NCI-H69 (cell line): ENCODE data around the gene ARID3A.
A peak's percentile ranks its signal among the peaks of the same experiment; 100 is the strongest.

Experiments used
- DNase-seq: peaks from one replicate; lab custom pipeline; 2025; lab: John Stamatoyannopoulos, UW

Gene ARID3A

GRCh38 chr19:931860-932647 lies 6.2 kb downstream of the ARID3A start:
- DNase-seq, result no peak

- DNase-seq, result peak; percentile 93
Observed at GRCh38 chr19:932648-933552, 7.1 kb downstream of the ARID3A start.

DNA sequence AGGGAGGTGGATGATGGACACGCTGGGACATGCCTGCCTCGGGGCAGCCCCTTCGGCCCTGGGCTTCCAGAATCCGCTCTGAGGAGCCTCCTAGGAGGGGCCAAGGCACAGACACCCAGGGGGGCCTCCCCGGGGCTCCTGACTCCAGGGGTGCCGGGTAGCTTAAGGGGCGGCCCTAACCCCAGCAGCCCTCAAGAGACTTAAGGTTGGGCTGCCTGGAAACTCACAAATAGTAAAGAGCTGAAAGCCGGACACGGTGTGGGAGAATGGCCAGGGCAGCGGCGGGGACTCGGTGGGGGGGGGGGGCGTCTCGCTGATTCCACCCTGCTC lies 7.7 kb downstream of the ARID3A start:
- no peak for DNase-seq

DNA sequence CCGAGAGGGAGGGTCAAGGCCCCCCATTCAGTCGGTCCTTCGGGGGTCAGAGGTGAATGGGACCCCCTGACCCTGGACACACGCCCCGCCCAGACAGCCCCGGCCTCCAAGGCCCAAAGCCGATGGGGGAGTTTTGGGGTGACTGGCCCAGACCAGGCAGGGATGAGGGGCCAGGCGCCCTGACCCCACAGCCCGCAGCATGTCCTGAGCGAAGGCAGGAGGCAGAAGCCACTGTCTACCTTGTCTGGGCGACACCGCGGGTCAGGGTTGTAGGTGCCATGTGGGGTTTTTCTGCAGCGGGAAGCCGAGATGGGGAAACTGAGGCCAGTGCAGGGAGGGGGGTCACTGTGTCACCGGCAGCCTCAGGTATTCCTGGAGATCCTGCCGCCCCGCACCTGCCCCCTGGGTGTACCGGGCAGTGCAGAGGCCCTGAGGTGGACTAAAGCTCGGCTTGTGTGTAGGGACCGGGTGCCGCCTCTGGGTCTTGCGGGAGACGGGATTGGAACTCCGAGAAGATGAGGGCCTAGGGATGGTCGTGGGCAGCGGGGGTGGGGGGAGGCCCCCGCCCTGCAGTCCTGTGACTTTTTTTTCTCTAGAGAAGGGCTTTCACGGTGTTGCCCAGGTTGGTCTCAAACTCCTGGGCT lies 8.5 kb downstream of the ARID3A start:
- DNase-seq, result no peak

DNA sequence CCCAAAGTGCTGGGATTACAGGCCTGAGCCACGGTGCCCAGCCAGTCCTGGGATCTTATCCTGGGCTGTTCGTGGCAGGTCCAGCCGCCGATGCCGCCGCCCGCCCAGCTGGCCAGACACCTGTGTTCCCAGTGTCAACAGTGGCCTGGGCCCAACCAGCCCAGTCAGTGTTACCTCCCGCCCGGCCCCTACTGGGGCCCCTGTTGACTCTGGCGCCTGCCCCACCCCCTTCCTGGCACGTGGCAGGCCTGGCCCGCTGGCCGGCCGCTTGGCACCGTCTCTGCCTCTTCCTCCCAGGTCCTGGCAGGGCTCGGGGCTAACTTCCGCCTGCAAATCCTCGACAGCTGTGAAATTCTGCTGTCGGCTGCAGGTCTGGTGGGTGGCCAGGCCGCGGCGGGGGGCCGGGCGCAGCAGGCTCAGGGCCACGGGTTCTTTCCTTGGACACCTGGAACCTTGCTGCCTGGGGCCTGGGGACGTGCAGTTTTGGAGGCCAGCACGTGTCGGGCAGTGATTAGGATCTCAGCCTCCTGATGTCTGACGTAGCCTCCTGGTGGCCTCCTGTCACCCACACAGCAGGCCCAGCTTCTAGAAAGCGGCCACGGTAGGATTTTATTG lies 9.1 kb downstream of the ARID3A start:
- peak; percentile 98 for DNase-seq

GRCh38 chr19:936175-936546 lies 10.3 kb downstream of the ARID3A start:
- DNase-seq, result no peak

- no peak for DNase-seq
Observed at GRCh38 chr19:937259-937694, 11.4 kb downstream of the ARID3A start.

DNA sequence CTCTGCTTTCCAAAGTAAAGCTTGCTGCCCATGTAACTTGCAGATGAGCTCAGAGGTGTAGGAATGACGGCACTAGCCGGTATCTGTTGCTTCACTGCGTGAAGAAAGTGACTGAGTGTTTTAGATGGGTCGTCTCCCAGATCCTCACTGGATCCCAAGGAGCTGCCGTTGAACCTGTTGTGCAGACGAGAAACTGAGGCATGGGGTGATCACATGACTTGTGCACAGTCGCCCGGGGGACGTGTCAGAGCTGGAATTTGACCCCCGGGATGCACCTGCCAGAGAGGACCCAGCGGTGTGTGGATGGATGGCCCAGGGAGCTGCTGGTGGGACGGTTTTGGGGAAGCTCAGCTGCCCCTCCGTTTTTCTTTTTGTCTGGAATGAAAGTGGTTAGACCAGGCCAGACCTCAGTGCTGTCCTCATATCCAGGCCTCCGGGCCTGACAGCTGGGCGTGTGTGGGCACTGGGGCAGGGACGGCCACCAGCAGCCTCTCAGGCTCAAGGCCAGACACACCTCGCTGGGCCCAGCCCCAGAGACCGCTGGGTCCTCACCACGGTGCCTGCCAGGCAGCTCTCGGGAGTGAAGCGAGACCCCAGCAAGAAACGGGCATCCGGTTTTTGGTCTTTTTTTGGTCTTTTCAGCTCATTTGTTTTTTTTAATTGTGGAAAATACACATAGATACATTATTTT lies 12.5 kb downstream of the ARID3A start:
- no peak for DNase-seq

DNA sequence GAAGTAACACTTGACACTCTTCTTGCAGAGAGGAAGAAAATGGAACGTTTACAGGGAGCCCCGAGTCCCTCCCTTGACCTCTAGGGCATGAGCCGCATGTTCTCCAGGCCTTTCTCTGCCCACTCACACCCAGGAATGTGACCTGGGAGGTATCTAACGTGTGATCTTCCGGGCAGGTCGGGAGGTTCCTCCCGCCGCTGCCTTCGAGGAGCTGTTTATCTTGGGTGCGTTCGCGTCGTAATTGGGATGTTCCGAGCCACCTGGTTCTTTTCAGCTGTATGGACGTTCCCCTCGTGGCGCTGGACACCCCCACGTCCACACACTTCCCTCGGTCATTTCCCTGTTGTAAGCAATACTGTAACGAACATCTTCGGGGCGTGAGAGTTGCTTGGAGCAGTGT lies 13.6 kb downstream of the ARID3A start:
- DNase-seq, result no peak

GRCh38 chr19:939922-940321 lies 14.1 kb downstream of the ARID3A start:
- DNase-seq, result no peak

GRCh38 chr19:940591-941291 lies 14.9 kb downstream of the ARID3A start:
- DNase-seq, result peak; percentile 98

DNA sequence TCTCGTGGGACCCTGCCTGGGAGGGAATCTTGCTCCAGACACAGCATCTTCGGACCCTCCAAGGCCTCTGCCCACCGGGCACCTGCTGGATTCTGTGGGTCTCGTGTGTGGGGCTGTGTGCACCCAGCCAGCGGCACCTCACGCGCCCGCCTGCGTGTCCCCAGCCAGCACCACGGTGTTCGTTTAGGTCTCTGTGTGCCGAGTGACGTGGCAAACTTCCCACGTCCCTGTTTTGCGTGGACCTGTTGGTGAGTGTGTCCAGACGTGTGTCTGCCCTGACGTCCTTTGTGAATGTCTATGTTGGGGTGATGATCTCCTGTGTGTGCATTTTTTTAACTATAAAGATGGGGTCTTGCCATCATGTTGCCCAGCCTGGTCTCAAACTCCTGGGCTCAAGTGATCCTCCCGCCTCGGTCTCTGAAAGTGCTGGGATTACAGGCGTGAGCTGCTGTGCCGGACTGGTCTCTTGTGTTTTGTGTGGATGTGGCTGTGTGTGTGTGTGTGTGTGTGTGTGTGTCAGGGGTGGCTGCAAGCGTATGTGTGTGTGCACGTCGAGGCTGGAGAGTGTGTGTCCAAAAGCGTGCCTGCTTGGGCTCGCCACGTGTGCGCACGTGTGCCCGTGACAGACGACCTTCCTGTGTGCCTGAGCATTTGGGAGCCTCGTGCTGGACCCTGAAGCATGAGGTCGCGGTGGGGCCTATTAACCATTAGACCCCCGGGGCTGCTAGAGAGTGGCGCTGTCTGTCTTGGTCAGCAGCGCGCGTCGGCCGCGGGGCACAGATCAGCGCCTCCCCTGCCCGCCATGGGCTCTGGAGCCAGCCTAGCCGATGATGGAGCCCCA lies 15.7 kb downstream of the ARID3A start:
- DNase-seq, result no peak

- no peak for DNase-seq
Observed at GRCh38 chr19:942133-942645, 16.4 kb downstream of the ARID3A start.

DNA sequence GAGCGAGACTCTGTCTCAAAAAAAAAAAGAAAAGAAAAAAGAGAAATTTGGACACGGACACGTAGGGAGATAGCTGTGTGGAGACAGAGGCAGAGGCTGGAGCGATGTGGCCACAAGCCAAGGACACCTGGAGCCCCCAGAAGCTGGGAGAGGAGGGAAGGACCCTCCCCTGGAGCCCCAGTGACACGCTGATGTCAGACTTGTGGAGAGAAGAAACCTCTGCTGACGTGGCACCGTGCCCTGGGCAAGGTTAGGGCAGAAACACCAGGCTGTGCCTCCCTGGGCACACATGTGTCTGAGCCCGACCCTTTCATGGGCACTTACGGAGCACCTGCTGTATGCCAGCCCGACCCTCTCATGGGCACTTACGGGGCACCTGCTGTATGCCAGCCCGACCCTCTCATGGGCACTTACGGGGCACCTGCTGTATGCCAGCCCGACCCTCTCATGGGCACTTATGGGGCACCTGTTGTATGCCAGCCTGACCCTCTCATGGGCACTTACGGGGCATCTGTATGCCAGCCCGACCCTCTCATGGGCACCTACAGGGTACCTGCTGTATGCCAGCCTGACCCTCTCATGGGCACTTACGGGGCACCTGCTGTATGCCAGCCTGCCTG lies 17.8 kb downstream of the ARID3A start:
- DNase-seq, result no peak

- DNase-seq, result peak; percentile 53
Observed at GRCh38 chr19:944171-944567, 18.3 kb downstream of the ARID3A start.

DNA sequence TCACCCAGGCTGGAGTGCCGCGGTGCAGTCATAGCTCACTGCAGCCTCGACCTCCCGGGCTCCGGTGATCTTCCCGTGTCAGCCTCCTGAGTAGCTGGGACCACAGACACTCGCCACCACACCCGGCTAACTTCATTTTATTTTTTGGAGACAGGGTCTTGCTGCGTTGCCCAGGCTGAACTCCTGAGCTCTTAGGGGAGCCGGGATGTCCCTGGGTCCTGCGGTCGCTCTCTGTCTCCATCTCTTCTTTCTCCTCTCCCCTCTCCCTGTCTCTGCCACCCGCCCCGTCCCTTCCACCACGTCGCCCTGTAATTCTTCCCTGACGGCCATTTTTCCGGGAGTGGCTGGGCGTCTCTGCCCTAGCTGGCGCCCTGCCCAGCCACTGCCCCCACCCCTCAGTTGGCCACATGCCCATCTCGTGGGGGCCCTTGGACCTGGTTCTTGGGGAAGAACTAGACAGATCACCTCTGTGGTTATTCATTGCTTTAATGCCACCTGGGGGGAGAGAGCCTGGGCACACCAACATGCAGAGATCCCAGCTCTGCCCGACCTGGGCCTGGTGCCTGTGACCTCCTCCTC lies 18.9 kb downstream of the ARID3A start:
- peak; percentile 92 for DNase-seq

- no peak for DNase-seq
Observed at GRCh38 chr19:945401-946252, 19.8 kb downstream of the ARID3A start.

DNA sequence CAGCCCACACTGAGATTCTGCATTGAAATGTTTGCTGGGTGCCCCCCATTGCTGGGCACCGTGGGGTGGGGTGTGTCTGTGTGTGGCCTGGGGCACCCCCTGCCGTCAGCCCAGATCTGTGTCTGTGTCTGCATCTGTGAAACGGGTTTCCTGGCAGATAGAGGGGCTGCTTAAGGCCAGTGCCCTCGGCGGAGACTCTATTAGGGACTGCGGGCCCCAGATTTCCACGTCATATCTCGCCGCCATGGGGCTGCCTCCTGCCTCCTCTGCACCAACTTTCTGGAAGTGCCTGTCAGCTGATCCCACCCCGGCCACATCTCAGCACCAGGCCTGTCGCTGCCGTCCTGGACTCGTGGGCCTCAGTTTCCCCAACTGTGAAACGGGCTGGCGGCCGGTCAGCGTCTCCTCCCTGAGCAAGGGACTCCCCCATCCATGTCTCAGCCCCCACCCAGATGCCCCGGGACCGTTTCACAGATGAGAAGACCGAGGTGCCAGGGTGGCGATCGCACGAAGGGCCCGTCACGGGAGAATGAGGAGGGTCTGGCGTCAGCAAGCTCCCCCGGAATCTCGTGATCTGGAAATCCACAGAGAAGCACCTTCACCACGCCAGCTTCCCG lies 21.4 kb downstream of the ARID3A start:
- DNase-seq, result no peak
